AG10803 (cell line): ENCODE data around the gene GRID1.
"Not testable (repeated sequence)": the region's sequence is repeated elsewhere in the genome, so short reads cannot be mapped to it uniquely, and the experiment has no call there.

Source experiments
- DNase-seq: peaks from one replicate; pipeline ENCODE4 v3.0.0; 2010; ENCODE audit warnings: low read depth
- H3K4me3 ChIP-seq: 2 replicates; pipeline ENCODE4 v1.5.1; 2011; ENCODE audit warnings: mild to moderate bottlenecking, low read length, control low read depth
- CTCF ChIP-seq: conservative IDR thresholded peaks from 2 replicates; pipeline ENCODE4 v1.5.1; 2011; ENCODE audit warnings: mild to moderate bottlenecking, low read length, control low read depth, inconsistent platforms

GRID1 gene

GRCh38 chr10:86038371-86038770 lies 328.2 kb downstream of the GRID1 start:
- DNase-seq, result no peak
- no peak for TF ChIP-seq CTCF
- no peak overlapping the region for H3K4me3 ChIP-seq

GRCh38 chr10:86037096-86037495 lies 329.5 kb downstream of the GRID1 start:
- TF ChIP-seq CTCF, result no peak
- H3K4me3 ChIP-seq, result no peak overlapping the region
- no peak for DNase-seq

DNA sequence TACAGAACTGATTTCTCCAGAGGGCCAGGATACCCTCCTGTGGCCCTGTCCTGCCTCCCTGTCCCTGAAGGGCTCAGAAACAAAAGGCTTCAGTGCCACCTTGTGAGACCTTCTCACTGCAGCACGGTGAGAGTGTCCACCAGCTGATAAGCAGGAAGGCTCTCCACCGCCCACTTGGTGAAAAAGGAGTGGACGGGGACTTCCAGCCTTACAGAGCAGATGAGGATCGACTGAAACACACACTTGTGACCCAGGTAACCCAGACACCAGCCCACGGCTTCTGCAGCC lies 330.1 kb downstream of the GRID1 start:
- no peak for TF ChIP-seq CTCF
- no peak for DNase-seq
- H3K4me3 ChIP-seq, result no peak overlapping the region

DNA sequence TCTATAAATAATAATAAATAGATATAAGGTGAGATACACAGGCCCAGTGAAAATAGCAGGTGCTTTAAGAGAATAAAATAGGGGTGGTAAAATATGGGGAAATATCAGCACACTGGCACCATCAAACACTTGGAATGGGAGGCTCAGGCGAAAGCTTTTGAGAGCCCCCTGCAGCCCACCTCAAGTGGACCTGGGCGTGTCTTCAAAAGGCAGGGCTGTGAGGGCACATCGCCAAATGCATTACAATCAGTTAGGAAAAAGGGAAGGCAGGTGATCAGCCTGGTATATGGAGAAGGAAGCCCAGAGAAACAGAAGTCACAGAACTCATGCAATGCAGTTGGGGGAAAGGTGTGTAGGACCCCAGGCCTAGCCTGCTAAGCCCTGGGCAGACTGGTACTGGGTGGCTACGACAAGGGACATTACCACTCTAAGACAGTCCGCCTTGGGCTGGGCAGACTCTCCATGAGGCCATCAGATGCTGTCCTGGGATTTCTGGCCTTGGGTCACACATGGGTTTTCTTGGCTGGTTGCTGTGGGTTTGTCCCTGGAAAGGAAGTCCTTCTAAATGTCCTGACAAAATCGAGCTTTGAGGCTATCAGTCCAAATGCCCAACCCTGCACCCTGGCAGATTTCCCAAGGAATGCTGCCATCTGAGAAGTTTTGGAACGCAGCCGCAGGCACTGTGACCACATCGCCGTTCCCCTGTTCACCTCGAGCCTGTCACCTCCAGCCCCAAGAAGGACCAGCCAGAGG lies 330.6 kb downstream of the GRID1 start:
- DNase-seq, result no peak
- TF ChIP-seq CTCF, result no peak
- no peak overlapping the region for H3K4me3 ChIP-seq

DNA sequence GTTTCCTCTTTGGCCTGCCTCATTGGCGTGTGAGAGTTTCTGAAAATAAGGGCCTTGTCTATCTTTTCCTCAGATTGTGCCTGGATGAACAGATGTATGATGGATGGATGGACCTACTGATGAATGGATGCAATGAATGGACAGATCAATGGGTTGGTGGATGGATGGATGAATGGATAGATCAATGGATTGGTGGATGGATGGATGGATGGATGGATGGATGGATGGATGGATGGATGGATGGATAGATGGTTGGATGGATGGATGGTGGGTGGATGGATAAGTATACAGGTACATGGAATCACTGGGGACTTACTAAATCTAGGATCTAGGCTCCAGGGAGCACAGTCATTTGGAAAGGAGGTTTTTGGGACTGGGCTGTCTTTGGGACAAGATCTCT lies 331.9 kb downstream of the GRID1 start:
- DNase-seq, result no peak
- no peak overlapping the region for H3K4me3 ChIP-seq
- no peak for TF ChIP-seq CTCF

DNA sequence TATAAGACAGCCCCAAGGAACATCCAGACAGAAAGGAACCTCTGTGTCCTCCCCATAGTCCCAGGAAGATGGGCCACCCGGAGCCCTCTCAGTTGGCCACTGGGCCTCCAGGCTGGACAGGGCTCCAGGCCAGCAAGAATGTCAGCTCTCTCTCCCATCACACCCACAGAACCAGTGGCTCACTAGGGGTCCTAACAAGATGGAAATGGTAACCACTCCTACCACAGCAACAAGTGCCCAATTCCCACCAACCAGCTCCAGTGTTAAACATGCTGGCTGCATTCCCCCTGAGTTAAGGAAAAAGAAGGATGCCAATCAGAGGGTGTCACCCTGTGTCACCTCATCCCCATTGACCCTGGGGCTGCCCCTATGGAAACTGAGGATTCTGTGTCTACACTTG lies 333.0 kb downstream of the GRID1 start:
- TF ChIP-seq CTCF, result no peak
- H3K4me3 ChIP-seq, result no peak overlapping the region
- no peak for DNase-seq

- H3K4me3 ChIP-seq, DNase-seq: not testable (repeated sequence)
Measured at GRCh38 chr10:86032087-86032486, 334.5 kb downstream of the GRID1 start.

DNA sequence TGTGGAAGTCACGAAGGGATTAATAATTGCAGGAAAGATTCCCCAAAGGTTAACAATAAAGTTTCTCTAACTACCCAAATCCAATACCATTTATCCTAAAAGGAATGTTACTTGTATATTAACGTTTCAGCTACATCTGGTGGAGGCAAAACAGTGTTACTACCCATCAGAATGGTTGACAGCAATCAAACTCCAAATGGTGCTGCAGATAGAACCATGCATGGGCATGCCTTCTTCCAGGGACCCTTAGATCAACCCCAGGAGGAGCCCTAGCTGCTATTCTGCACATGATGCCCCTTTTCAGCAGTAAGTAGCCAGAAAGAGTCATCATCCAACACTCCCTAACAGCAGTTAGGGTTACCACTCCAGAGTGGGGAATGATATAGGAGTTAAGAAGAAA lies 336.3 kb downstream of the GRID1 start:
- H3K4me3 ChIP-seq, result no peak overlapping the region
- no peak for DNase-seq
- no peak for TF ChIP-seq CTCF
